ENCODE results near the gene PAFAH2.
"Not testable (repeated sequence)": the region's sequence is repeated elsewhere in the genome, so short reads cannot be mapped to it uniquely, and the experiment has no call there.

Gene PAFAH2

DNA sequence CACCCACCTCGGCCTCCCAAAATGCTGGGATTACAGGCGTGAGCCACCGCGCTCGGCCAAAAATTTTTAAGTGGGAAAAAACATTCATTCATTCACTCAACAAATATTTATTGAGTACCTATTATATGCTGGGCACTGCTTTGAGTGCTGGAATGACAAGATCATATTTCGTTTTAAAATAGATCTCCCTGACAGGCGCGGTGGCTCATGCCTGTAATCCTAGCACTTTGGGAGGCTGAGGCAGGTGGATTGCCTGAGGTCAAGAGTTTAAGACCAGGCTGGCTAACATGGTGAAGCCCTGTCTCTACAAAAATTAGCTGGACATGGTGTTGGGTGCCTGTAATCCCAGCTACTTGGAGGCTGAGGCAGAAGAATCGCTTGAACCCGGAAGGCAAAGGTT is 11.1 kb downstream of the PAFAH2 start:
- not testable (repeated sequence) for DNase-seq (ENCODE audit: low read depth in 2 of 2)

DNA sequence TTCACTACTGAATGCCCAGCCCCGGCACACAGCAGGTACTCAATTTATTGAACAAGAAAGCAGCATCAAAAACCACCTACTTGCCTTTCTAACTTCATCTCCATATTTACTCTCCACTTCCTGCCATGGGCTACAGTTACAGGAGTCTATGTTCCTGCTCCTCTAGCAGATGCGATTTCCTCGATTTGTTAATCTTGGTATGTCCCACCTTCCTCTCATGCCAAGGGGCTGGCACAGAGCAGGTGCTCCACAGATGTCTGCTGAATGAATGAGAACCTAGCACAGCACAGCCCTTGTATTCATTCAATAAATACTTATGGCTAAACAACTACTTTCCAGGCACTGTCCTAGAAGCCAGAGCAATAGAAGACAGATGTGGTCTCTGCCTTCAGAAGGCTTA is 12.2 kb downstream of the PAFAH2 start:
- DNase-seq (ENCODE audit: low read depth in 2 of 2) = no peak

DNA sequence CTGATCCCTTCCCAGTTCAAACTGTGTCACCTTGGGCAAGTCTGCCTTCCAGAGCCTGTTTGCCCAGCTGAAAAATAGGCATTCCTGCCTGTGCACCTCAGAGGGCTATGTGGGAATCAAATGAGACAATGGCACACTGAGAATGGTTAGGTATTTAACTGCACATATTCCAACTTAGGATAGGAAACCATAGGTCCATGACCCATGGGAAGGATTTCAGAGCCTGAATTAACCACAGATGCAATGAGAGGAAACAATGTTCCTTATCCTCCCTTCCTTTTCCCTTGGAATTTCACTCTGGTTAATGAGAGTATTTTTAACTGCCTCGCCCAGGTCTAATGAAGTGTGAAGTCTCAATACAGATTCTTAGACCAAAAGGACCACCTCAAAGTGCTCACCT is 12.7 kb downstream of the PAFAH2 start:
- DNase-seq (ENCODE audit: low read depth in 2 of 2) = no peak

DNA sequence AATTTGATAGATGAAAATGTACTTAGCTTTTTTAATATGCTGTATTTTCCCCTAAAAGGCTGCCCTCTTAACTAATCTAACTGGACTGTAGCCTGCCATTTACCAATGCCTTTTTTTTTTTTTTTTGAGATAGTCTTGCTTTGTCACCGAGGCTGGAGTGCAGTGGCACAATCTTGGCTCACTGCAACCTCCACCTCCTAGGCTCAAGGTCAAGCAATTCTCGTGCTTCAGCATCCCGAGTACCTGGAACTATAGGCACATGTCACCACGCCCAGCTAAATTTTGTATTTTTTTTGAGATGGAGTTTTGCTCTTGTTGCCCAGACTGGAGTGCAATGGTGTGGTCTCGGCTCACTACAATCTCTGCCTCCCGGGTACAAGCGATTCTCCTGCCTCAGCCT is 18.7 kb downstream of the PAFAH2 start:
- DNase-seq (ENCODE audit: low read depth in 2 of 2) = no peak

DNA sequence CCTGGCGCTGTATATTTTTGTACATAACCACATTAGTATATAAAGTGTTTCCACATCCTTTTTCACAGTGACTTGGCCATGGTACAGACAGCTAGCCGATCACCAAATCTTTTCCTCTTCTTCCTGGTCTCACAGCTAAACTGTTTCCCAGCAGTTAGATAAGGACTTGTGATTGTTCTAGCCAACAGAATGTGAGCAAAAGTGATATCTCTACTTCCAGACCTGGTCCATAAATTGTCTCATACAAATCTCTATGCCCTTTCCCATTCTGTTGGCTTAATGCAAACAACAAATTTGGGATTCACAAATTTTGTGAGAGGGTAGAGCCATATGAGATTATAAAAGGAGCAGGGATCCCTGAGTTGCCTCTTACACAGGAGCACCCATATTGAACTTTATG is 19.5 kb downstream of the PAFAH2 start:
- no peak for DNase-seq (ENCODE audit: low read depth in 2 of 2)

DNA sequence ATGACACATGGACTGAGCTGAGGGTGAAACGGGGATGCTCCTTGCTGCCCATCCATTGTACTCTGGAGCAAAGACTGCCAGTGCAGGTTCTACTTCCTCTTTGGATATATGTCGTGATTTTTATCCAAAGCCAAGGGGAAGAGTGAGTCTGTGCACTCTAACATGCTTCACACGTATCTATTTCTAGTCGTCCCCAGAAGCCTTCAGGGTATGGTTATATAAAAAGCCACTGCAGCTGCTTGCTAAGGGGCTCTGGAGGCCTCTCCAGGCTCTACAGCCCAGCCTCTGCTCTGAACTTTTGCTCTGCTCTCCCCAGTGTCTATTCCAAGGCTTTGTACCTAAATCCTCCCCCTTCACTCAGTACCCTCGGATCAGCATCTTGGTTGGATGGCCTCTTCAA is 20.1 kb downstream of the PAFAH2 start:
- no peak for DNase-seq (ENCODE audit: low read depth in 2 of 2)

DNA sequence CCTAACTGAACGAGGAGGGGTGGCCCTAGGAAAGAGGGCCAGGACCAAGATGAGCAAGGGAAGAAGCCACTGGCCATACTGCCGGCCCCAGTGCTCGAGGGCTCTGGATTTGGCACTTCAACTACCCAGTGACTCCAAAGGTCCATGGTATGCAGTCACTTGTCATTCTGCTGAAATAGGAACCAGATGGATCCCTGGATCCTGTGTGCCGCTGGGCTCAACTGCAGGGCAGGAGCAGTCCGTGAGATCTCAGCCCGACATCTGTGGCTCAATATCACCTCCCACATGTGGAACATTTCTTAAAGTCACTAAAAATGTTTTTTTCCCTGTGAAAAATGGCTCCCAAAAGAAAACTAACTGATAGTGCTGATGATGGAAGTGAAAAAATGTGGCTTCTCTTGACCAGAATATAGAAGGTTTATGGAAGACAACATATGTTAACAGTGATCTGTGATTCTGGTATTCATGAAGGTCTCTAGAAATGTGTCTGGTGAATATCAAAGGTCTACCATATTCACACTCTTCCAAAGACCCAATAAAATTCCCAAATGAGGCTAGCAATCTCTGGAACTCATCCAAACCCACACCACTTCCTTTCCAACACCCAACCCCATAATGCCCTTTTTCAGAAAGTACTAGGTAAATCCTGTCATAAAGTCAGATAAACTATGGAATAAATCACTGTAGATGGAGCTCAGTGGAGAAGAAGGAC is 24.1 kb downstream of the PAFAH2 start:
- no peak for DNase-seq (ENCODE audit: low read depth in 2 of 2)

DNA sequence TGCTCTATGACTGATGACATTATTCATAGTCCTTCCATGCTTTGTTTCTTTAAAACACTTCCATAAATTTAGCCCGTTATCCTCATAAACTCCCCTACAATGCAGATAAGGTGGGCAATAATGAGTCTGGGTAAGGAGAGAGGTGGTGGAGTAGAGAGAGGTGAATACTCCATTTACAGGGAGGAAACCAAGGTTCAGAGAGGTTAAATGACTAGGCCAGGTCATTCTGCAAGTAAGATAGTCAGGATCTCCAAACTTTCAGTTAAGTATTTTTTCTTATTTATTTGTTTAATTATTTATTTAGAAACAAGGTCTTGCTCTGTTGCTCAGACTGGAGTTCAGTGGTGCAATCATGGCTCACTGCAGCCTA is 26.1 kb downstream of the PAFAH2 start:
- no peak for DNase-seq (ENCODE audit: low read depth in 2 of 2)

DNA sequence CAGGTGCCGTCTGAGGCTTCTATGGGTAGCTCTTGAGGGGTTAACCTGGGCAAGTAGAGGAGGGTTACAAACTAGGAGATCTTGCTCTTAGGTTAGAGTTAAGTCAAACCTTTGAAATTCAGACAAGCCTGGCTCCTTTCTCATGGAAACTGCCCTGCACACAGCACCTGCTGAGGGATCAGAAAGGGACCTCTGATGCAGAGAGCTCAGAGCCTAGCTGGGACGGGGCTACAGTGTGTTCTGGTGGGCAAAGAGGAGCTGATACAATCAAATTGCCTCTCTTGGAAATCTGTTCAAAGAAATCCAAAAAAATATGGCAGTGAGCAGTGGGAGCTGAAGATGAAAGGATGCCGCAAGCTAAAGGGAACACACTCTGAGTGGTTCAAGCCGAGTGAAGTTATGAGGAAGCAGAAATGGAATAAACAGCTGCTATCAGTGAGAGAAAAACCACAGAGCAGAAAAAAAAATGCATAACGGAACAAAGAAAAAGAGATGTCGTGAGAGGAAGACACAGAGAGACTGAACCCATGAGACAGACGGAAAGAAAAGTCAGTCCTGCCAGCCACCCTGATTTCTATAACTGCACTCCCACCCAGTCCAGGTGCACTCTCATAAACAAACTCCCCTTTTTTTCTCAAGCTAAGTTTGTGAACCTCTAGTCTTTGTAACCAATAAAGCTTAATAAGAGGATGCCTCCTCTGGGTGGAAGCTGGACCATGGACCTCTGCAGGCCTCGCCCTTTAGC is 26.6 kb downstream of the PAFAH2 start:
- no peak for DNase-seq (ENCODE audit: low read depth in 2 of 2)

DNA sequence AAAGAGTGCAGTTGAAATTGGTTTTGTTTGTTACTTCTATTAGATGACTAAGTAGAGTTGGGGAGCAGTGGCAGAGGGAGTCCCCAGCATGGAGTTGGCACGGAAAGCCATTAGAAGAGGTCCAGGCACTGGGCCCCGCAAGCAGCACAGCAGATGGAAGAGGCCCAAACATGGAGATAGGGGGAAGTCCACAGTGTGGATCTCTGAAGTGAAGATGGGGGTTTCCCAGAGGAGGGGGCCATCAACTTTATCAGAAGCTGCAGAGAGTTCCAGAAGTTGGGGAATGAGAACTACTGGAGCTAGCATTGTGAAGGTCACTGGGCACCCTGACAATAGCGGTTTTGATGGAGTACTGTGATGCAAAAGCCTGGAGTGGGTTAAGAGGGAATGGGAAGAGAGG is 30.6 kb downstream of the PAFAH2 start:
- DNase-seq (ENCODE audit: low read depth in 2 of 2) = no peak

DNA sequence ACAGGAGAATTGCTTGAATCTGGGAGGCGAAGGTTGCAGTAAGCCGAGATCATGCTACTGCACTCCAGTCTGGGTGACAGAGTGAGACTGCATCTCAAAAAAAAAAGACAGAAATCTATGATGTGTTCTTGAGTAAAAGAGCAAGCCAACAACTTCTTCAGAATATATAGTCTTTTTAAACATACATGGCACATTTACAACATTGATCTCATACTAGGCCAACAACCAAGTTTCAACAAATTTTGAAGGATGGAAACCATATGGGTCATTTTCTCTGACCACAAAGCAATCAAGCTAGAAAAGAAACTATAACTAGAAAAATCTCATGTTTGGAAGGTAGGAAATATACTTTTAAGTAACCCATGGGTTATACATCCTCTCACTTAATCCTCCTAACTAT is 38.3 kb downstream of the PAFAH2 start:
- DNase-seq (ENCODE audit: low read depth in 2 of 2) = no peak

DNA sequence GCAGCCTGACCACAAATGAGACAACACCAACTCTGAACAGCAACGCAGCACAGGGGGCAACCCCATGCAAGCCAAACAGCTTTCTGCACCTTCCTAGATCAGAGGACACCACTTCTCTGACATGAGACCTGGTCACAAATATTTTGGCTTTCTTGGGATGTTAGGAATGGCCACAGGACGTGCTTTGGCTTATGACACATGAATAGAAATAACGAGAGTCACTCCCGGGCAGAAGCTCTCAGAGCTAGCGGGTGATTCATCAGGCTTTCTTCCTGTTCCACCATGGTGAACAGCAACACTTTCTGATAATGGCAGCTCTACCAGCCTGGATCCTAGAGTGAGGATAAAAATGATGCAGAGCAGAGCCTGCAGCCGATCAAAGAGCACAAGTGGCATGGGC is 39.4 kb downstream of the PAFAH2 start:
- no peak for DNase-seq (ENCODE audit: low read depth in 2 of 2)

DNA sequence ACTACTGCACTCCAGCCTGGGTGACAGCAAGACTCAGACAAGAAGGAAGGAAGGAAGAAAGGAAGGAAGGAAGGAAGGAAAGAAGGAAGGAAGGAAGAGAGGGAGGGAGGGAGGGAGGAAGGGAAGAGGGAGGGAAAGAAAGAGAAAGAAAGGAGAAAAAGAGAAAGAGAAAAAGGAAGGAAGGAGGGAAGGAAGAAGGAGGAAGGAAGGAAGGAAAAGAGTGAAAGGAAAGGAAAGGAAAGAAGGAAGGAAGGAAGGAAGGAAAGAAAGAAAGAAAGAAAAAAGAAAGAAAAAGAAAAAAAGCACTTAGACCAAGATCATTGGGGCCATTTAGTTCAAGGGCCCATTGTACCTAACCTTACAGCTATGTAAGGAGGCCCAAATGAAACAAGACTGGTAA is 42.3 kb downstream of the PAFAH2 start:
- DNase-seq (ENCODE audit: low read depth in 2 of 2) = no peak

DNA sequence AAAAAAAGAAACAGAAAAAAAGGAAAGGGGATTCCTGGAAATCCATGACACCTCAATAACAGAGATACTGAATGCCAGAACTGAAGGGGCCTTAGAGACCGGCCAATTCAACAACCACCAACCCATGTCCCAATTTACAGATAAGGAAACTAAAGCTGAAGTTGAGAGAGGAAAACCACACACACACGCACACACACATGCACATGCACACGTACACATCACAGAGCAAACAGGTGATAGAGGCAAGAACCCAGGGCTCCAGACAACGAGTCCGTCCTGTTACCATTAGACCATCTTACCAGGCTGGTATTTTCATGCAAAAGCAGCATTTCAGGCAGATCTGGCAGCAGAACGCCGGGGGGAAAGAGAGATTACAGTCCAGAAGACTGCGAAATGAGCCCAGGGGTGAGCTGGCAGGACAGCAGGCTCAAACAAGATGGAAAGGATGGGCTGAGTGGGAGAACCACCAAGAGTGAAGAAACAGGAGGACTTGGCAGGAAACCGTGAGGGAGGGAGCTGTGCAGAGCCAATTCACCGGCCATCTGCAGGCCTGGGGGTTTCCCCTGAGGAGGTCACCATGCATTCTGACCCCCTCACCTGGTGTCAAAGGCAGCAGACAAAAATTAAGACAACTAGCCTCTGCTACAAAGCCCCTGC is 43.5 kb downstream of the PAFAH2 start:
- DNase-seq (ENCODE audit: low read depth in 2 of 2) = no peak

DNA sequence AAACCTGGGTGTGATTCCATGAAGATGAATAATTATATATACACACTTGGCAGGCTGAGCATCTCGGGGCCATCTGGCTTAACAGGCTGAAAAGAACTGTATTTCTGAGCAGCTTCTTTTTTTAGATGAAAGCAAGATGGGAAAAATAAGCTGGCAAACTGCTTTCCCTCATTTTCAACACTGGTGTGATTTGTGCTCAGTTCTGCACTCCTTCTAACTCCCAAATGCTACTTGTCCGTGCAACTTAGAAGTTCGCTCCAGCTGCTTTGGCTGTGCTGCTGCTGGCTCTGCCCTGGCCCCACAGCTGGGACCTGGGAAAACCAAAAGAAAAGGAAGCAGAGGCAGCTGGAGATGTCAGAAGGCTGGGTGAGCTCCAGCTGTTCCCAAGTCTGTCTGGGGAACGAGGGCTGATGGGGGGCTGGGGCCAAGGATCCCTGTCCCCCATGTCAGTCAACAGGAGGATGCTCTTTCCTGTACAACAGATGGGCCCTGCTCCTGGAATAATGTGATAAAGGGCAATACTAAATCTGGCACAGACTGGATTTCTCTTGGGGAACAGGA is 44.9 kb downstream of the PAFAH2 start:
- DNase-seq (ENCODE audit: low read depth in 2 of 2) = no peak

DNA sequence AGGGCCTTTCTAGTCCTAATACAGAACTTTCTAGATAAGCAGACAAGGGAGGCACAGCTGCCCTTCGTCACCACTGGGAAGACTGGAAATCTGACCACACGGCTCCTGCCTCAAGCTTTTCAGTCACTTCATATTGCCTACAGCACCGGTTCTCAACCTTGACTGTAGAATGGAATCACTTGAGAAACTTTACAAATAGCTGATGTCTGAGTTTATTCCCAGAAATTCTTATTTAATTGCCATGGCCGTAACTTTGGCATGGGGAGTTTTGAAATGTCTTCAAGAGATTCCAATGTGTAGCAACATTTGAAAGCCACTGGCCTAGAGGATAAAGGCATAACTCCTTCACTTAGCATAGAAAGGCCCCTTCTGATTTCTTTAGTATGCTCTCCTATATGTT is 49.2 kb downstream of the PAFAH2 start:
- no peak for DNase-seq (ENCODE audit: low read depth in 2 of 2)

DNA sequence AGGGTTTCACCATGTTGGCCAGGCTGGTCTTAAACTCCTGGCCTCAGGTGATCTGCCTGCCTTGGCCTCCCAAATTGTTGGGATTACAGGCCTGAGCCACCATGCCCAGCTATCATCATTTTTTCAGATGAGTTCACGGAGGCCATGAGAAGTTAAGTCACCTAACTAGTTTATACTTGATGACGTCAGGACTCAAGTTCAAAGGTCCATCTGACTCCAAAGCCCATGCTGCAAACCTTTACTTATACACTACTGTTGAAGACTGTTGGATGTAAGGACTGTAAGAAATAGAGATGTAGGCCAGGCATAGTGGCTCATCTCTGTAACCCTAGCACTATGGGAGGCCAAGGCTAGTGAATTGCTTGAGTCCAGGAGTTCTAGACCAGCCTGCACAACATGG is 50.8 kb downstream of the PAFAH2 start:
- DNase-seq (ENCODE audit: low read depth in 2 of 2) = no peak

DNA sequence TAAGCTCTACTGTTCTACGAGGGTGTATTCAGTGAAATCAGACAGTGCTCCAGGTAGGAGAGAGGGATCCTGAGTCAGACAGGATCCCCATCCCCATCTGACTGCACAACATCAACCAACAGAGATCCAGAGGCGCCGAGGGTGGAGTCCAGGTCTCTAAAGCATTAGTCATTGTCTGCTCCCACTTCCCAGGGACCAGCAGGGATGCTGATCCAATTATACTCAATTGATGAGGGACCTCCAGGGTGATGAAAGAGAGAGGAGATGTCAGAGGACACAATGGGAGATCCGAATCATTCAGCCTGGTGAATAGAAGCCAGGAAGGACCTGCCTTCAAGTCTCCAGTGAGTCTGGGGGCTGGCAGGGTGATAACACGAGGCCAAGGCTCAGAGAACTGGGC is 52.1 kb downstream of the PAFAH2 start:
- no peak for DNase-seq (ENCODE audit: low read depth in 2 of 2)

DNA sequence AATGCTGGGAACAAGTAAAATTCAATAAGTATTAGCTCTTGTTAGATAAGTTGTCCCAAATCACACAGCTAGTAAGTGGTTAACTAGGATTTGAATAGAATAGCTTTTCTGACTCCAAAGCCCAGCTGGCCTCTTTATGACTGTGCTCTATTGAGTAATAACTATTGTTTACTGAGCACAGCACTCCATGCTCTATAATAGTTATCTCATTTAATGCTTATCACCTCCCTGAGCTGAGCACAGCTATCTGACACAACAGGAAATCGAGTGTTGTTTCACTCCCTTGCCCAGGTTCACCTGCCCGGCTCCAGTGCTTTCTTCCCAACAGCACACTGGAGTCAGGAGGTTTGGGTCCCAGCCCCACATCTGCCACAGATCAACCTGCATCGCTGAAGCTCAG is 52.9 kb downstream of the PAFAH2 start:
- no peak for DNase-seq (ENCODE audit: low read depth in 2 of 2)

DNA sequence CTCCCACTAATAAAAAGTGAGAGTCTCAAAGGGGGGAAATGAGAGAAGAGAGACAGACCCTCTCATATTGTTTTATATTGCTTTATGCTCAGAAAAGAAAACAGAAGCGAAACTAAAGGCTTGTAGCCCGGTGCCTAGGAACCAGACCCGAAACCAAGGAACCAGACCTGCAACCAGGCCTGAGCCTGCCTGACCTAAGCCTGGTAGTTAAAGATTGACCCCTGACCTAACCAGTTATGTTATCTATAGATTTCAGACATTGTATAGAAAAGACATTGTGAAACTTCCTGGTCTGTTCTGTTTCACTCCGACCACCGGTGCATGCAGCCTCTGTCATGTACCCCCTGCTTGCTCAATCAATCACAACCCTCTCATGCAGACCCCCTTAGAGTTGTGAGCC is 54.4 kb downstream of the PAFAH2 start:
- not testable (repeated sequence) for DNase-seq (ENCODE audit: low read depth in 2 of 2)

DNA sequence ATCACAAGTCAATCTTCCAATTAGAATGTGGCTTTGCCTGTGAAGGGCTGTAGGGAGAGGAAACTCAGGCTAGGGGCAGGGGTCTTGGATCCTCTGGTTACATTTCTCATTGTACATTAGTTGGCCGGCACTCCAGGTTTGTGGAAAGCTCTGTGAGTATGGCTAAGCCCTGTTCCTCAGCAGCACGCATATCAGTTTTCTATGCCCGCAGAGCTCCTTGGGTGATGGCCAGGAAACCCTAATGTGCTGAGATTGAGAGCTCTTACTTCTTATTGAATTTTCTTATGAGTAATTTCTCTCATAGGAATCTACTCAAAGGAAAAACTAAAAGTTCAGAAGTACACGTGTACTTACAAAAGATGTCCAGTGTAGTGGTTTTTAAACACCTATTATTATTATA is 60.9 kb downstream of the PAFAH2 start:
- DNase-seq (ENCODE audit: low read depth in 2 of 2) = no peak

DNA sequence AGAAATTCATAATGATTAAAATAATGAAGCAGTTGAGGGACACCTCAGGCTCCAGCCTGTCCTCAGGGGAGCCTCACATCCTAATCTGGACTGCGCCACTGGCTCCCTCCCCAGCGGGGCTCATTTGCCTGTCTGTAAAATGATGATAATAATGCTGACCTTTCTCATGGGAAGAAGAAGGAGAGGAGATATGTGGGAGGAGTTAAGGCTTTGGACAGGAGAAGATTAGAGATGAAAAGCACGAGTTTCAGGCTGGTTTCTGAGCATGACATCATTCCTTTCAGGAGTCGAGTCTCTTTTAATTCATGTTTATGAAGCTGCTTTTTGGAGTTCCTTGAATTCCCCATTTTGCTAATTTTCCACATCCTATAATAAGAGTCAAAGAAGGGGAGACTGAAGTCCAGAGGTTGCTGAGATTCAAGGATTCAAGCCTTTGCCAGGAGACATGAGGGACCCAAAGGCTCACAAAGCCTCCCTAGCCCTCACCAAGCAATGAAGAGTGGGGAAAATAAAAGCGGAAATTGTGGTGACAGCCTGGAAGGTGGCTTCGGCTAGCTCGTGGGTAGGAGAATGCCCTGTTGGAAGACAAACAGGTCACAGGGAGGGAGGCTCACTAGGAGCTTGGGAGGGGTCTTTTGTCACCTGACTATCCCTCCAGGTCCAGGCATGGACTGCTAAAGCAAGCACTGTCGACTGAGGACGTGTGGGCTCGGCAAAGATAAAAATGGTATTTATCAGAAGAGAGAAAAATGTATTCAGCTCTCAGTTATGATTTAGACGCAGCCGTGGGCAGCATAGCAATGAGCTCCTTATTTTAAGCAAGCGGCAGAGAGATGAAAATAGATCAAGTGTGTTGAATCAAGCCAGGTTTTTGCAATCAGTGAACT is 64.1 kb downstream of the PAFAH2 start:
- DNase-seq (ENCODE audit: low read depth in 2 of 2) = no peak

Data from stimulated activated CD4-positive, alpha-beta T cell treated with anti-CD3 and anti-CD28 coated beads, Interleukin-12 subunit alpha, Interleukin-12 subunit beta, amount 100 ng/mL, for 24 hours (primary cell).